Fibroblast of skin of left quadriceps (primary cell): ENCODE data around the gene SOX15.
"Not testable (repeated sequence)": the region's sequence is repeated elsewhere in the genome, so short reads cannot be mapped to it uniquely, and the experiment has no call there.

Source experiments
- DNase-seq, 2 experiments: peaks; one replicate each; pipeline ENCODE4 v3.0.0-alpha.2; 2013; ENCODE audit warnings: low read depth in 2 of 2

SOX15 gene

GRCh38 chr17:7589891-7590691, at the start of gene SOX15:
Gene SOX15, minus strand, starts transcription at chr17:7590094. Its CDS starts 418 bp downstream, at chr17:7589676.
- DNase-seq: no peak

- no peak for DNase-seq
Observed at GRCh38 chr17:7636163-7636562, 46.3 kb upstream of the SOX15 start.

GRCh38 chr17:7634384-7634783, 44.5 kb upstream of the SOX15 start:
- no peak for DNase-seq

- no peak for DNase-seq
Observed at GRCh38 chr17:7633093-7633492, 43.2 kb upstream of the SOX15 start.

- no peak for DNase-seq
Observed at GRCh38 chr17:7632492-7632894, 42.6 kb upstream of the SOX15 start.

GRCh38 chr17:7631398-7632380, 41.8 kb upstream of the SOX15 start:
- DNase-seq: no peak

GRCh38 chr17:7629939-7630571, 40.2 kb upstream of the SOX15 start, which contains the start of gene SHBG:
Gene SHBG, plus strand, starts transcription at chr17:7630135. Its CDS starts 38 bp downstream, at chr17:7630173.
- DNase-seq: no peak

GRCh38 chr17:7627250-7628121, 37.6 kb upstream of the SOX15 start, which contains the start of gene SAT2:
Gene SAT2, minus strand, starts transcription at chr17:7627821. Its CDS starts 186 bp downstream, at chr17:7627635.
- DNase-seq: peak; percentile 84 to 88

- DNase-seq: no peak
Observed at GRCh38 chr17:7626956-7627249, 37.0 kb upstream of the SOX15 start.

GRCh38 chr17:7626307-7626706, 36.4 kb upstream of the SOX15 start:
- DNase-seq: no peak

GRCh38 chr17:7625749-7626148, 35.9 kb upstream of the SOX15 start:
- DNase-seq: not testable (repeated sequence)

- DNase-seq: no peak
Observed at GRCh38 chr17:7623661-7624060, 33.8 kb upstream of the SOX15 start.

- no peak for DNase-seq
Observed at GRCh38 chr17:7620835-7621234, 30.9 kb upstream of the SOX15 start.

GRCh38 chr17:7618608-7619007, 28.7 kb upstream of the SOX15 start:
- no peak for DNase-seq

GRCh38 chr17:7615265-7615747, 25.4 kb upstream of the SOX15 start:
- DNase-seq: no peak

GRCh38 chr17:7614425-7615264, 24.8 kb upstream of the SOX15 start, which contains the start of gene FXR2:
Gene FXR2, minus strand, starts transcription at chr17:7614897. Its CDS starts 365 bp downstream, at chr17:7614532.
- peak; percentile 100 for DNase-seq

- DNase-seq: peak in 1 of 2 experiments; percentile 12
Observed at GRCh38 chr17:7613769-7614424, 24.0 kb upstream of the SOX15 start.

- DNase-seq: no peak
Observed at GRCh38 chr17:7612294-7612640, 22.4 kb upstream of the SOX15 start.

- DNase-seq: no peak
Observed at GRCh38 chr17:7611635-7612293, 21.9 kb upstream of the SOX15 start.
